ENCODE results near the gene RNU5B-1.

GRCh38 chr15:65309882-65310418 lies 5.5 kb downstream of the RNU5B-1 start:
- TF ChIP-seq CTCF (IDR thresholded peaks at IDR 0.05) (no peak), POLR2A (IDR thresholded peaks at IDR 0.05) (no peak)

Measured in lower leg skin (tissue), 3 donors.